Activated CD8-positive, alpha-beta T cell treated with anti-CD3 and anti-CD28 coated beads, Interleukin-2, amount 10 ng/mL, durations not matched to agents 7 days and 5 days (primary cell): Measurements from ENCODE around the gene NSD2. TPM values are rescaled to one million over a fixed set of nuclear protein-coding genes. Genes with fewer than 3 reads are reported as not detected.

Experiments
- ATAC-seq: fragments of 150-1000 bp; cut with Tn5 transposase; one replicate; pipeline ENCODE4 v1.10.0; 2021; ENCODE audit warnings: moderate library complexity
- CTCF ChIA-PET: fragments of 350-600 bp; sonication (Branson Sonifier 250); formaldehyde crosslinking; loops from one replicate; lab custom pipeline; 2021; ENCODE audit warnings: antibody characterized with exemption; lab: Charles Lee
- POLR2A ChIA-PET: fragments of 350-600 bp; sonication (Branson Sonifier 250); formaldehyde crosslinking; loops from one replicate; lab custom pipeline; 2021; ENCODE audit warnings: antibody characterized with exemption; lab: Charles Lee
- DNase-seq: peaks from one replicate; pipeline ENCODE4 v3.0.0-alpha.2; 2020
- H3K27ac Mint-ChIP-seq: one replicate; pipeline ENCODE4 v1.8.0; 2021; ENCODE audit warnings: mild to moderate bottlenecking, mixed read lengths
- H3K27me3 Mint-ChIP-seq: one replicate; pipeline ENCODE4 v1.8.0; 2021; ENCODE audit warnings: low read depth, mixed read lengths
- H3K36me3 Mint-ChIP-seq: one replicate; pipeline ENCODE4 v1.8.0; 2021; ENCODE audit warnings: low read depth, mixed read lengths
- H3K4me1 Mint-ChIP-seq: one replicate; pipeline ENCODE4 v1.8.0; 2021; ENCODE audit warnings: low read depth, mixed read lengths
- H3K4me3 Mint-ChIP-seq: one replicate; pipeline ENCODE4 v1.8.0; 2021; ENCODE audit warnings: mild to moderate bottlenecking, mixed read lengths
- H3K9me3 Mint-ChIP-seq: one replicate; pipeline ENCODE4 v1.8.0; 2022; ENCODE audit warnings: mixed read lengths; ENCODE audit not compliant: insufficient read depth
- total RNA-seq, 2 experiments: library from RNA; stranded (reverse); gene quantifications; one replicate each; pipeline ENCODE4 v1.2.3, GENCODE V29; 2021

Gene NSD2
- total RNA-seq, 2 experiments from 2014 or later: 287 to 290 TPM

DNA sequence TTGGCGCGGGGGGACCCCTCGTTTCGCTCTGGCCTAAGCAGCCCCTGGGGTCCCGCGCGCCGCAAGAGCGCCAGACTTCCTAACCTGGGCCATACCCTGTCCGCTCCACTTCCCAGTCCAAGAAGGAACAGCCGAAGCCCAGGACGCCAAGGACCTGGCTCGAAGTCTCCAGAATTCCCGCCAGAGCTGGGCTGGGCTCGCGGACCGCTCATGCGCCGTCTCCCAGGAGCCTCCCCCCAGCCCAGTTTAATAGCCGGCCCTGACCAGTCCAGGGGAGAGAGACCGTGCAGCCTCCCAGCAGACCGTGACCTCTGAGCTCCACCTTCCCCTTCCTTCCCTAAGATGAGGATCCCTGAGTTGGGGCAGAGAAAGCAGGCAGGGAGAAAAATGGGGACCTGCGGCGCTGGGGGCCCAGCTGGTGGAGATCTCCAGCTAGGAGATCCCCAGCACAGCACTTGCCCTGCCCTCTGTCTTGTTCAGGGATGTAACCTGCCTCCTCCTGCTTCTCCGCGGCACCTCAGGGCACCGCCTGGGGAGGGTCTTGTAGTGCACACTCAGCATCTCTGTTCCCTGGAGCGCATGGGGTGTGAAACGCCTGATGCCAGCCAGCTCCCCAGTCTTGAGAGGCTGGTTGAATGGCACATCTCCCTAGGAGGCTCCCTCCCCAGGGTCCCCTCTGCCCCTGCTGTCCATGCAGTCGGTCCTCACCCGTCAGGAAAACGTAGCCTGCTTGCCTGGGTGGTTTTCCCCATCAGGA, 14.1 kb upstream of the NSD2 start:
- POLR2A ChIA-PET: interaction anchor here (1.5 to 3.4 kb wide), 5 partner anchors 13 to 135 kb away, joined by 5 to 29 read pairs (median 6); partner anchors contain the start of gene NSD2
- CTCF ChIA-PET: interaction anchor here (1.6 to 2.3 kb wide), 2 partner anchors 13 to 42 kb away, joined by 6 to 16 read pairs; no protein-coding TSS in a partner anchor
- Mint-ChIP-seq H3K9me3 (no peaks in the 10 kb centered on the region), H3K27me3 (no peaks in the 10 kb centered on the region), H3K27ac (peak overlapping the region; percentile 74), H3K4me3 (peak overlapping the region; percentile 81), H3K4me1 (peaks cover 50% of the 10 kb centered on the region), H3K36me3 (peaks cover 9% of the 10 kb centered on the region)
- DNase-seq (no peak), ATAC-seq (no peak)

DNA sequence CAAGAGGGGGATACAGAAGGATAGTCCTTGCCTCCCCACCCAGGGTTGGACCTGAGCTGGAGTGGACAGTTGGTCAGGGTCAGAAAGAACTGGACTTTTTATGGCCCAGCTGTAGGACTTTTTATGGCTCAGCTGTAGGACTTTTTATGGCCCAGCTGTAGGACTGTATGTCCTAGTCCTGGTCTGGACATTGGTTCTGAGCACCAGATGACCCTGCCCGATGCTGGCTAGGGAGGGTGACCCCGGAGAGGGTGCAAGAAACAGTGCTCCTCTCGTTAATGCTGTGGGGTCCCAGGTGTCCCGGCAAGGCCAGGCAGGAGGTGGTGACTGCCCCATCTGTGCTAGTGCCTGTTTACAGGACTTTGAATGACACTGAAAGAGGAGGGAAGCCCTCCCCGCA, 13.3 kb upstream of the NSD2 start:
- Mint-ChIP-seq H3K36me3 (peaks cover 7% of the 10 kb centered on the region), H3K27me3 (no peaks in the 10 kb centered on the region), H3K4me1 (peaks cover 48% of the 10 kb centered on the region), H3K9me3 (no peaks in the 10 kb centered on the region), H3K27ac (no peak overlapping the region), H3K4me3 (no peak overlapping the region)
- ChIA-PET POLR2A (interaction anchor here (2.2 to 3.4 kb wide), 2 partner anchors 12 to 15 kb away, joined by 8 to 29 read pairs; partner anchors contain the start of gene NSD2), CTCF (interaction anchor here (0.7 kb wide), 1 partner anchor 18 kb away, joined by 3 read pairs; no protein-coding TSS in a partner anchor)
- DNase-seq (no peak), ATAC-seq (no peak)

DNA sequence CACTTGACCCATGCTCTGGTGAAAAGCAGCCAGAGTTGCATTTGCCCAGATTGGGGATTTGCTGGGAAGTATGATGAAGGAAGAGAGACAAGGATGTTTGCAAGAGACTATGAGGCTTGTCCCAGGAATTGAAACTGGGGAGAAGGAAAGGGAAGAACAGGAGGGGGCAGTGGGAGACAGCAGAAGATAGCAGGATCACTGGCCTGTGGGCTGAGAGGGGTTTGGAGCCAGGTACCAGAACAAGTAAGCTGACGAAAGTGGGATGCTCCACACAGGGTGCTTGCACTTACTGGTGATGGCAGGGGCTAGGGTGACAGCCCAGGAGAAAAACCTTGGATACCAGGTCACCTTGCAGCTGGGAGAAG, 11.8 kb upstream of the NSD2 start:
- H3K4me1 Mint-ChIP-seq: peaks cover 52% of the 10 kb centered on the region
- no peaks in the 10 kb centered on the region for H3K27me3 Mint-ChIP-seq
- ATAC-seq (no peak), DNase-seq (no peak)
- no peak overlapping the region for H3K27ac Mint-ChIP-seq
- CTCF ChIA-PET: interaction anchor here (1.7 kb wide), 1 partner anchor 11 kb away, joined by 5 read pairs; no protein-coding TSS in a partner anchor
- H3K36me3 Mint-ChIP-seq: peaks cover 5% of the 10 kb centered on the region
- H3K4me3 Mint-ChIP-seq: no peak overlapping the region
- H3K9me3 Mint-ChIP-seq: no peaks in the 10 kb centered on the region
- POLR2A ChIA-PET: interaction anchor here (2.2 to 3.3 kb wide), 2 partner anchors 11 to 14 kb away, joined by 8 to 33 read pairs; partner anchors contain the start of gene NSD2

DNA sequence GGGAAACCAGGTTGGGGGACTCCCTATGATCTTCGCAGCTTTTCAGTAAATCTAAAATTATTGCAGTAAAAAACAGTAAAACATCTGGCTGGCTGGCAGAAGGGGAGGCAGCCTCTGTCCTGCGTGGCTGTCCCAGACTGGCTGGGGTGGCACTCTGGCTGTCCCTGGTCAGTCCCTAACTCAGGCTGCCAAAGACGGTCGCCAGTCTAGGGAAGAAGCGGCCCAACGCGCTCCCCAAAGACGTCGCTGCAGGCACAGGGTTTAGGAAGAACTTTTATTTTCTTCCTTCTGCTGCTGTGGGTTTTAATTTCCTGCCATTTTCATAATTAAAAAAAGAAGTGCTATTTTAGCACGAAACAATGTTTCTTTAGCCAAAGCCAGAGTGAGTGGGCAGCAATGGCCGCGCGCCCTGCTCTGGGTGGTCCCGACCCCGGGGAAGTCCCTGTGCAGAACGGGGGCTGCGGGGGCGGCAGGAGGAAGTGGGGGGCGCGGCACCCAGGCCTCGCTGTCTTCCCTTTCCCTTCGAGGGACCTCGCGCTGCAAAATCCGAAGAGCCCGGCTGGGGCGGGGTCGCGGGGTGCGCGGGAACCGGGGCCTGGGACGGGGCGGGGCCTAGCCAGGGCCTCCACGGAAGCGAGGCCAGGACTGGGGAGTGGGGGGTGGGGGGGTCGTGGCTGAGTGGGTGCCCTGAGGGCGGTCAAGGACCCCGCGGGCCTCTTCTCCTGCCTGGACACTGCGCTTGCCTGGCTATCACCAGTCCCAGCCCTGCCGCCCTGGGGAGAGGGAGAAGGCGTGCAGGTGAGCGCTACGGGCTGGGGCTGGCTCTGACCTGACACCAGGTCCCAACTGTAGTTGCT, 8.9 kb upstream of the NSD2 start:
- H3K4me1 Mint-ChIP-seq: peaks cover 40% of the 10 kb centered on the region
- H3K36me3 Mint-ChIP-seq: peaks cover 4% of the 10 kb centered on the region
- H3K27me3 Mint-ChIP-seq: no peaks in the 10 kb centered on the region
- H3K27ac Mint-ChIP-seq: peak overlapping the region; percentile 88
- DNase-seq (peak; percentile 49), ATAC-seq (peak; percentile 71)
- H3K9me3 Mint-ChIP-seq: no peaks in the 10 kb centered on the region
- ChIA-PET CTCF (interaction anchor here (0.8 to 1.0 kb wide), 4 partner anchors 8 to 169 kb away, joined by 3 read pairs; partner anchors contain the start of gene NSD2), POLR2A (interaction anchor here (0.7 to 3.3 kb wide), 4 partner anchors 8 to 12 kb away, joined by 4 to 33 read pairs (median 6); partner anchors contain the start of gene NSD2)
- peak overlapping the region; percentile 74 for H3K4me3 Mint-ChIP-seq

DNA sequence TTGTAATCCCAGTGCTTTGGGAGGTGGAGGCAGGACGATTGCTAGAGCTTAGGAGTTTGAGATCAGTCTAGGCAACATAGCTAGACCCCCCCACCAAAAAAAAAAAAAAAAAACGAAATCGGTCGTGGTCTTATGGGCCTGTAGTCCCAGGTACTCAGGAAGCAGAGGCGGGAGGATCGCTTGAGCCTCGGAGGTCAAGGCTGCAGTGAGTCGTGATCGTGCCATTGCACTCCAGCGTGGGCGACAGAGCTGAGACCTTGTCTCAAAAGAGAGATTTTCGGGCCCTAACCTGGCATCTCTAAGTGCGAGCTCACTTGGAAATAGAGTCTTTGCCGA, 8.3 kb upstream of the NSD2 start:
- Mint-ChIP-seq H3K9me3 (no peaks in the 10 kb centered on the region), H3K36me3 (peaks cover 7% of the 10 kb centered on the region), H3K4me1 (peaks cover 36% of the 10 kb centered on the region), H3K27ac (peak overlapping the region; percentile 85), H3K4me3 (peak overlapping the region; percentile 74), H3K27me3 (no peaks in the 10 kb centered on the region)
- POLR2A ChIA-PET: interaction anchor here (0.8 to 2.5 kb wide), 2 partner anchors 8 to 10 kb away, joined by 3 to 8 read pairs; no protein-coding TSS in a partner anchor
- DNase-seq (no peak), ATAC-seq (peak; percentile 10)
- CTCF ChIA-PET: interaction anchor here (0.8 to 1.2 kb wide), 2 partner anchors 37 to 39 kb away, joined by 3 to 4 read pairs; no protein-coding TSS in a partner anchor

DNA sequence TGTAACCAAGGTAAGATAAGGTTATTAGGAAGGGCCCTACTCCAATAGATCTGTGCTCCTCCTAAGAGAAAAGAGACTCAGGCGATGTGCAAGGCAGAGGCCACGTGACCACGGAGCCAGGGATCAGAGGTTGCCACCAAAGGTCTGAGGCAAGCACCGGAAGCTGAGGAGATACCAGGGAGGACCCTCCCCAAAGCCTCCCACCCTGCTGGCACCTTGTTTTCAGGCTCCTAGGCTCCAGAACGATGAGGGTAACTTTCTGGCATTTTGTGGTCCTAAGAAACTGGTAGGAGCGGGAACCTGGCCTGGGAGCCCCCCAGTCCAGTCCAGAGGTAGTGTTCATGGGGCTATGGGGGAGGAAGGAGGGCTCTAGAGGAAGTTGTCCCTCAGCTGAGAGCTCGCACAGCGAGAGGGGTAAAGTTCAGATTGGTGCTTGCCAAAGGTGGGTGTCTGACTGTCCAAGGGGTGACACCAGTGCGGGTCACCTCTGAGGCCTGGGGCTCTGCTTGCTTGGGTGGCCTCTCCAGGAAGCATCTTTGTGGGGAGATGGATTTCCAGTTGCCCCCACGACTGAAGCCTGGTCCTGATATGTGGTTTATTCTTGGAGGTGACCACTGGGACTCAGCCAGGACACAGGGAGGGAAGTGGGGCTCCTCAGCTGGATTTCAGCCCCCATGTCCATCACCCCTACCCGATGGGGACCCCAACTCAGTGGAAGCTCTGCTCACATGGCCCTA, 7.7 kb upstream of the NSD2 start:
- Mint-ChIP-seq H3K4me1 (peaks cover 36% of the 10 kb centered on the region), H3K9me3 (no peaks in the 10 kb centered on the region), H3K27ac (peak overlapping the region; percentile 85), H3K27me3 (no peaks in the 10 kb centered on the region), H3K4me3 (peak overlapping the region; percentile 74), H3K36me3 (peaks cover 7% of the 10 kb centered on the region)
- ChIA-PET CTCF (interaction anchor here (0.8 to 1.2 kb wide), 2 partner anchors 36 to 38 kb away, joined by 3 to 4 read pairs; no protein-coding TSS in a partner anchor), POLR2A (interaction anchor here (0.8 to 2.5 kb wide), 2 partner anchors 9 to 10 kb away, joined by 3 to 8 read pairs; no protein-coding TSS in a partner anchor)
- DNase-seq (peak; percentile 35), ATAC-seq (peak; percentile 16)

DNA sequence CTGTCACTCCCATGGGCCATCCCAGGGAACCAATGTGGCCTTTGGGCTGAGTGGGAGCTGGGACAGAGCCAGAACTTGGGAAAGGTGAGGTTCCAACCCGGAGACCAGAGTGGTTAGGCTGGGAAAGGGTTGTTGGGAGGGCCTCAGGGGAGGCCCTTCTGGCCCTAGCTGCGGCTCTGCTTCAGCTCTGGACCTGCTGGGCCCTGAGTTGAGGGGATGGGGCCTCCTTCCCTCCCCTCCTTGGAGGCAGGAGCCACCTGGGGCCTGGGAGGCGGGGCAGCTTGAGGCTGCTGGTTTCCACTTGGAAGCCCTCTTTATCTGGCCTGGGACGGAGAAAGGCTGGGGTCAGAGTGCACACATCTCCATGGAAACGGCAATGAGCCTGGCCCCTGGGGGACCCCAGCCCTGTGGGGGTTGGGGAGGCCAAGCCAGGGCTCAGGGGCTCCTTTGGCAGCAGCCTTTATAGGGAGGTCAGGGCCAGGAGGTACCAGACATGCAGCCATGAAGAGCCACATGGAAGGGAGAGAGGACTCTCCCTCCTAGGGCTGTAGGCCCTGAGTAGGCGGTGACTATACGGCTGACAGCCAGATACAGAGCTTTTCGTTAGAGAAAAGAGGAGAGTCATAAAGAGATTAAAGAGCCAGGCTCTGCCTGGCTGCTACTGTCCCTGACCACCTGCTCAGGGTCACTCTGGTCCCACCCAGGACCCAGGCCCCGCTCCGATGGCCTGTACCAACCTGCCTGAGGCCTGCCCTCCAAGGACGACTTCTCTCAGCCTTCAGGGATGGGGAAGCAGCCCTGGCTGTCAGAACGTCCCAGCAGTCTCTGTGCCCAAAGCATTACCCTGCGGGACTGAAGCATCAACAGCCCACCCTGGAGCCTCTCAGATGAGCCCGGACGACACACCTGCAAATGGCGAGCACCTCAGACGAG, 6.9 kb upstream of the NSD2 start:
- Mint-ChIP-seq H3K9me3 (no peaks in the 10 kb centered on the region), H3K27ac (peak overlapping the region; percentile 63), H3K4me1 (peaks cover 37% of the 10 kb centered on the region), H3K27me3 (no peaks in the 10 kb centered on the region), H3K36me3 (peaks cover 7% of the 10 kb centered on the region), H3K4me3 (no peak overlapping the region)
- DNase-seq (no peak), ATAC-seq (no peak)
- CTCF ChIA-PET: interaction anchor here (1.2 kb wide), 1 partner anchor 38 kb away, joined by 4 read pairs; no protein-coding TSS in a partner anchor
- POLR2A ChIA-PET: interaction anchor here (2.5 kb wide), 1 partner anchor 9 kb away, joined by 8 read pairs; no protein-coding TSS in a partner anchor

DNA sequence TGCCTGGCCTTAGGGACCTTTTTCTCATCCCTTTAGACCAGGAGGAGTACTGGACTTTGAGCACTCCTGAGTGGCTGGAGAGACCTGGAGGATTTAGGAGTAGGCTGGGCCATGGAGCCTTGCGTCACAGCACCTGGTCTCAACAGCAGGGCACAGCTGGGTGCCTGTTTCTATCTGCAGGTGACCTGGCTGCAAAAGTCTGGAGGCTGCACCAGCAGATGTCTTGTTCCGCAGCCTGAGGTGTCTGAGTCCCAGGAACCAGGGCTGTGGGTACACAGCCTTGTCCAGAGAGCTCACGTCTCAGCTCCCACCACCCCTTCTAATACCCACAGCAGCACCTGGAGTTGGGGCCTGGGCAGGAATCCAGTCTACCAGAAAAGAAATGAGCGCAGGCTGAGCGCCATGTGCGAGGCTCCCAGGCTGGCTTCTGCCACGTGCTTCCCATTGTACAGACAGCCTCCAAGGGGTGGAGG, 5.0 kb upstream of the NSD2 start:
- Mint-ChIP-seq H3K9me3 (no peaks in the 10 kb centered on the region), H3K27me3 (no peaks in the 10 kb centered on the region), H3K4me3 (no peak overlapping the region), H3K4me1 (peaks cover 39% of the 10 kb centered on the region), H3K36me3 (peaks cover 7% of the 10 kb centered on the region), H3K27ac (no peak overlapping the region)
- CTCF ChIA-PET: no interaction called here
- DNase-seq (no peak), ATAC-seq (no peak)
- POLR2A ChIA-PET: no interaction called here

DNA sequence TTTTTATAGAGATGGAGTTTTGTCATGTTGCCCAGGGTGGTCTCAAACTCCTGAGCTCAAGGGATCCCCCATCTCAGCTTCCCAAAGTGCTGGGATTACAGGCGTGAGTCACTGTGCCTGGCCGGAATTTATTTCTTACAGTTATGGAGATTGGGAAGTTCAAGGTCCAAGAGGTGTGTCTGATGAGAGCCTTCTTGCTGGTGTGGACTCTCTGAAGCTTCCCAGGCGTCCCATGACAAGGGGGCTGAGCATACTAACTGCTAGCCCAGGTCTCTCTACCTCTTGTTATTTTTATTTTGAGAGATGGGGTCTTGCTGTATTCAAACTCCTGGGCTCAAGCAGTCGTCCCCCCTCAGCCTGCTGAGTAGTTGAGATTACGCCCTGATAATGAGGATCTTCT, 2.9 kb upstream of the NSD2 start:
- no peak for ATAC-seq
- CTCF ChIA-PET: interaction anchor here (1.4 kb wide), 1 partner anchor 32 kb away, joined by 5 read pairs; no protein-coding TSS in a partner anchor
- no peak overlapping the region for H3K4me3 Mint-ChIP-seq
- peaks cover 29% of the 10 kb centered on the region for H3K4me1 Mint-ChIP-seq
- H3K27me3 Mint-ChIP-seq: no peaks in the 10 kb centered on the region
- no peak overlapping the region for H3K27ac Mint-ChIP-seq
- POLR2A ChIA-PET: no interaction called here
- no peak for DNase-seq
- no peaks in the 10 kb centered on the region for H3K9me3 Mint-ChIP-seq
- H3K36me3 Mint-ChIP-seq: peaks cover 15% of the 10 kb centered on the region

DNA sequence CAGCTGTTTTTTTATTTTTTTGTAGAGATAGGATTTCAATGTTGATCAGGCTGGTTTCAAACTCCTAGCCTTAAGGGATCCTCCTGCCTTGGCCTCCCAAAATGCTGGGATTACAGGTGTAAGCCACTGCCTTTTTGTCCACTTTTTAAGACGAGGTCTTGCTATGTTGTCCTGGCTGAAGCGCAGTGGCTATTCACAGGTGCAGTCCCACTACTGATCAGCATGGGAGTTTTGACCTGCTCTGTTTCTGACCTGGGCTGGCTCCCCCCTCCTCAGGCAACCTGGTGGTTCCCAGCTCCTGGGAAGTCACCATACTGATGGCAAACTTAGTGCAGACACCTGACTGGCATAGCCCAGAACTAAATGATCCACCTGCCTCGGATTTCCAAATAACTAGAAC, 2.3 kb upstream of the NSD2 start:
- ChIA-PET CTCF (interaction anchor here (1.4 kb wide), 1 partner anchor 31 kb away, joined by 5 read pairs; no protein-coding TSS in a partner anchor), POLR2A (no interaction called here)

More for the DNA sequence above, 2.3 kb upstream of the NSD2 start:
- Mint-ChIP-seq H3K4me1 (peaks cover 29% of the 10 kb centered on the region), H3K4me3 (no peak overlapping the region), H3K27ac (no peak overlapping the region), H3K9me3 (no peaks in the 10 kb centered on the region), H3K27me3 (no peaks in the 10 kb centered on the region), H3K36me3 (peaks cover 18% of the 10 kb centered on the region)
- no peak for DNase-seq
- no peak for ATAC-seq
